Inflammatory macrophage treated with lipopolysaccharide for 1 hour (primary cell): ENCODE data around the gene CP.
A peak's percentile ranks its signal among the peaks of the same experiment; 100 is the strongest.

Experiments
- DNase-seq, 2 donors: peaks; one replicate each; pipeline ENCODE4 v3.0.0-alpha.2; 2020 to 2022

Gene CP

GRCh38 chr3:149180057-149180573 is 41.5 kb downstream of the CP start:
- peak; percentile 84 to 99 for DNase-seq

GRCh38 chr3:149179220-149179619 is 42.4 kb downstream of the CP start:
- peak; percentile 3 to 49 for DNase-seq

DNA sequence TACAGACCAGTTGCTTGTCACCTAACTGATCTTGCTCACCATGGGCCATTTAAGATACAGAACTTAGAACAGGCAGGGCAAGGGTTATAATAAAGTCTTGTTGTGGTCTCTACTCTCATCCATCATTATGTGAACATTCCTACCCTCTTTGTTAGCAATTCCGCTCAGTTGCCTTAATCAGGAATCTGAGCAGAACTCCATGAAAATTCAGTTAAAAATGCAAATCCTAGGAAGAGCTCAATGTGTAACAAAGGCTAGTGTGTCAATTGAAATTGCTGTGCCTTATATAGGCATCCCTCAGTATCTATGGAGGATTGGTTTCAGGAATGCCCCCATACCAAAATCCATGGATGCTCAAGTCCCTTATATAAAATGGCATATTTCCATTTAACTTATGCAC is 44.5 kb downstream of the CP start:
- no peak for DNase-seq

DNA sequence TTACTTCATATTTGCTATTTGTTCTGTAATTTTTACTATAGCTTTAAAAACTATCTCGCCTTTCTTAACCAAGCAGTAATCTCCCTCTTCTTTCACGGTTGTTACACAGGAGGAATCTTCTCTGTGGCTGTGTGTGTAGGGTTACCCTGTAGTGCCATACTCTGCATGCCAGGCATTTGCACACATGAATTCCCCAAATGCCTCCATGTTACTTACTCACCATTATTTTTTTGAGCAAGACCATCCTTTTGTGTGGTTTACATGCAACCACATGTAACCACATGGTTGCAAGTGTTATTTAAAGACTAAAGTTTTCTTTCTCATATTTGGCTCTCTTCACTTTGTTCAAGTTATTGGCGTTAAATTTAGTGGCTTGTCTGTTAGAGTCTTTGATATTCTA is 46.7 kb downstream of the CP start:
- DNase-seq: no peak

- no peak for DNase-seq
These were observed 51.0 kb downstream of the CP start for GRCh38 chr3:149170672-149171071.

DNA sequence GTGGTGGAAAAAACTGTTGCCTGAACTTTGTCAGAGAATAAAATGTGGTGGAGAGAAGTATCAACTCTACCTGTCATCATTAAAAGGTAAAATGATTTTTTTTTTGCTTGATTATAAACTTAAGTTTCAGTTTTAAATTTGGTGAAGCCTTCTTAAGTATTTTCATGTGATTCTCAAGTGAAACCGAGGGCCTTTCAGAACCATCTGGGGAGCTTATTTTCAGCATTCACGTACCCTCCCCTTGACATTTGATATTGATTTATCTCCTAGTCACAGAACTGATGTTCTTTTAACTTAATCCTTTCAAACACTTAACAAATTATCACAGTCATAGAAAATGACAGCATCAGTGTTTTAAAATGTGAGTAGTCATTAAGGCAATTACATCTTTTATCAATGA is 53.7 kb downstream of the CP start:
- DNase-seq: no peak

GRCh38 chr3:149163066-149163465 is 58.6 kb downstream of the CP start:
- DNase-seq: no peak

DNA sequence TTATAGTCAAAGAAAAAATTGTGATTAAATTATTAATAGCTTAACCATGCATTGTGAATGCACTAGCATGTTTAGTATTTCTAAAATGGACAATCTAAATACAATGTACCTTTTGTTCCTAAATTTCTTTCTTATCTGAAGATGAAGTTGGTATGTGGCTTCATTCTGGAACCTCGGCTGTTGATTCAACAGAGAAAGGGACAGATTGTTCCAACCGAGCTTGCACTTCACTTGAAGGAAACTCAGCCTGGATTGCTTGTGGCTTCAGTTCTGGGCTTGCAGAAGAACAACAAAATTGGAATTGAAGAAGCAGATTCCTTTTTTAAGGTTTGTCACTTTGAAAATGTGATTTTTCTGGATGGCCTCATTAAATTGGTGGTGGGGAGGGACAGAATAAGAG is 59.6 kb downstream of the CP start:
- no peak for DNase-seq

DNA sequence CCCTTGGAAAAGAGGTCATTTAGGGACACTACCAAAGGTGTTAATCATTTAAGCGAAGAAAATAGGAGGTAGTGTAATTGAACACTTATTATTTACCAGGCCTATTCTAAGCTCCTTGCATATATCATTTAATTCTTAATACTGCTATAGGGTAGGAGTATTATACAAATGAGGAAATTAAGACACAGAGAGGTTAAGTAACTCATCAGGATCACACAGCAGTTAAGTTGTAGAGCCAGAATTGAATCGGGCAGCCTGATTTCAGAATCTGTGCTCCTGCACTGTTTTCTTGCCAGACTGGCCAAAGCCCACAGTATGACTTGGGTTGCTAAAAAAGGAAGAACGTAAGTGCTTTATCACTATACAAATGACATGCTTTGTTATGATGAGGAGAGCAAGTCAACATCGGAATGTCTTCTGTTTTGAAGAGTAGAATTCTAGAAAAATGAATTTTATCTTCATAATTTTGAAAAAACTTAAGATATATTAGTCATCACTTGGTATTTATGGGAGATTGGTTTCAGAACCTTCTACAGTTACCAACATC is 60.8 kb downstream of the CP start:
- no peak for DNase-seq

- DNase-seq: no peak
These were observed 68.2 kb downstream of the CP start for GRCh38 chr3:149153402-149153801.

GRCh38 chr3:149152420-149152819 is 69.2 kb downstream of the CP start:
- DNase-seq: no peak

DNA sequence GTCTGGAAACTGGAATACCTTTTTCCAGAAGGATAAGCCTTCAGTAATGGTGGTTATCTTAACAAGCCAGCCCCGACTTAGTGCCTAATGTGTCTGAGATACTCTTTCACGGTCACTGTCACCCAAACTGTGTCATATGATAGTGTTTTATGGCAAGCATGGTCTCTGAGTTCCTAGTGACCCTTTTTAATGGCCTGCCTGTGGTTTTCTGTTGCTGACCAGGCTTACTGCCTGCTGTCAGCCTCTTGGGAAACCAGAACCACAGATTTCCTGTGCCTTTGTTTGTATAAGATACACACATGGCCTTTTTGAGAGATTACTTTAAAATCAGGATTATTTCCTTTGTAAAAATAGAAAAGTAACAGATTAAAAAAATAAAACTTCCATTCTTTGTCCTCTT is 69.8 kb downstream of the CP start:
- DNase-seq: peak in 1 of 2 donors; percentile 27

- no peak for DNase-seq
These were observed 71.2 kb downstream of the CP start for GRCh38 chr3:149150436-149150835.

DNA sequence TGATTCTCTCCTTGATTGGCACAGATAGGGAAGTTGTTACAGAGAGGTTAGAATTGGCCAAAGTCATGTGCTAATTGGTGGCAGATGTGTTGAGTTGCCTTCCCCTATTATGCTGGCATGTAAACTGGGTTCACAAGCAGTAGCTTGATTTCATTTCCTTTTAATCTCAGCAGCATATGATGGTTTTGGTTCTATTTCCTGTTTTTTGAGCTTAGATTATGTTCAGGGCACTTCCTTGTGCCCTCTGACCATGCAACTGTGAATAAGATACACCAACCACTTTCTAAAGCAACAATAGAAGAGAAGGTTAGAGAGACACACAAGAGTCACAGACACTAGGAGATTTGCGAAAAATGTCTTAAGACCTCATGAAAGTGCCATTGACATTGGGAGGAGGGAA is 75.7 kb downstream of the CP start:
- DNase-seq: peak; percentile 77 to 91

DNA sequence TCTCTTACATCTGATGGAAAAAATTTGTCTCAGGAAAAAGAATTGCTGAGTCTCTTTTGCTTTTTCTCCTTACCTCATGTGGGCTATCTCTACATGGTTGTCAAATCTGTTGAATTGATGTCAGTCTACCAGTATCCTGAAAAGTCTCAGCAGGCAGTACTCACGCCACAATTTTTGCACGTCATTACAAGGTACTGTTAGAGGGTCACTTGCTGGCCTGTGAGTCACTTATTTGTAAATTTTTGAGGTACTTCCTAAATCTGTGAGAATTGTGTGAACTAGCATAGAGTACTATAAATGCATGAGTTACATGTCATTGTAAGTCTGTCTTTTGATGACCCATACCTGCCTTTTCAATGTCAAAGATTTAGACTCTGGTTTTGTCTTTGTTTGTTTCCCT is 76.3 kb downstream of the CP start:
- peak; percentile 67 to 88 for DNase-seq

- DNase-seq: no peak
These were observed 78.9 kb downstream of the CP start for GRCh38 chr3:149142682-149143081.

DNA sequence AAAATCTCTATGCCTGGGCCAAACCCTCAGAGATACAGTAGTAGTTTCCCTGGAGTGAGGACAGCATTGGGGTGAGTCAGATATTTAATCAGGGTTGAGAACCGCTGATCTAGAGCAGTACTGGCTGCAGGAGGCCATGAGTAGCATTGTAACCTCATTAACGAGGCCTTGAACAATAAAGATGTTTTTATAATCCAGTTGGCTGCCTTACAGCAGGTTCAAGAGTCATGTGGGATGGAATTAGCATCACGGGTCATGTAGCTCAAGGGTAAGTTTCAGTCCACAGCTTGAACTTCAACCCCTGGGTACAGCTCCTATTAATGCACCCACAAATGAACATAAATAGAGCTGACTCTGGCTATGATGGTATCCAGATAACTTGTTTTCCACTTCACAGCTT is 87.1 kb downstream of the CP start:
- DNase-seq: no peak

DNA sequence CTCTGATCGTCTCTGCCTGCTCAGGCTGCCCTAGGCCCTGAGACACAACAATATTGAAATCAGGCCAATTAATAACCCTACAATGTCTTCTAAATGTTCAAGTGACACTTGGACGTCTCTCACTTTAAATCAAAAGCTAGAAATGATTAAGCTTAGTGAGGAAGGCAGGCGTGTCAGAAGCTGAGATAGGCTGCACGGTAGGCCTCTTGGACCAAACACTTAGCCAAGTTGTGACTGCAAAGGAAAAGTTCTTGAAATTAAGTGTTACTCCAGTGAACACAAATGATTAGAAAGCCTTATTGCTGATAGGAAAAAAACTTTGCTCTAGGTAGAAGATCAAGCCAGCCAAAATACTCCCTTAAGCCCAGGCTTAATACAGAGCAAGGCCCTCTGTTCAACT is 90.0 kb downstream of the CP start:
- DNase-seq: no peak

GRCh38 chr3:149129326-149130205 is 92.1 kb downstream of the CP start, which contains the start of gene HPS3:
TSS of gene HPS3 (plus strand) at chr3:149129638. CDS start at chr3:149129724, 86 bp downstream.
- peak; percentile 91 to 95 for DNase-seq

GRCh38 chr3:149128821-149129220 is 92.8 kb downstream of the CP start:
- DNase-seq: no peak

- DNase-seq: peak; percentile 16 to 18
These were observed 98.7 kb downstream of the CP start for GRCh38 chr3:149122721-149123578.
